Body of pancreas (tissue), 4 donors: ENCODE measurements around the gene OR2T34. TPM values are rescaled to one million over a fixed set of nuclear protein-coding genes. Genes with fewer than 3 reads are reported as not detected.
"Not testable (repeated sequence)": the region's sequence is repeated elsewhere in the genome, so short reads cannot be mapped to it uniquely, and the experiment has no call there.

Experiments
- ATAC-seq: fragments of 150-250 bp; one replicate; pipeline ENCODE4 v1.9.1; 2016
- DNase-seq, 4 donors: peaks; one replicate each; pipeline ENCODE4 v3.0.0-alpha.2; 2019
- H3K27ac ChIP-seq, 4 donors: fragments of 200-600 bp; sonication (generic); 1 replicate in 3 of 4; 2 replicates in 1 of 4; pipeline versions ENCODE4 v1.5.1 to v1.6.1; 2016 to 2019; ENCODE audit warnings: mild to moderate bottlenecking in 1 of 4, mixed read lengths in 1 of 4, moderate library complexity in 1 of 4
- H3K27me3 ChIP-seq, 2 donors: fragments of 200-600 bp; sonication (generic); one replicate each; pipeline ENCODE4 v1.6.0; 2016; ENCODE audit warnings: mild to moderate bottlenecking in 1 of 2
- H3K36me3 ChIP-seq, 2 donors: fragments of 200-600 bp; sonication (generic); replicated peaks in 1 of 2; 2 replicates each; pipeline ENCODE4 v1.5.1; 2016; ENCODE audit warnings: low read depth in 2 of 2; ENCODE audit not compliant: insufficient read depth in 1 of 2
- H3K4me1 ChIP-seq: fragments of 200-600 bp; sonication (generic); one replicate; pipeline ENCODE4 v1.6.0; 2016
- H3K4me3 ChIP-seq, 2 donors: fragments of 200-600 bp; sonication (generic); 1 replicate in 1 of 2; 2 replicates in 1 of 2; pipeline ENCODE4 v1.5.1; 2016 to 2019
- H3K9me3 ChIP-seq, 3 donors: fragments of 200-600 bp; sonication (generic); 1 replicate in 2 of 3; 2 replicates in 1 of 3; pipeline ENCODE4 v1.5.1; 2016
- CTCF ChIP-seq, 7 experiments: fragments of 450-650 bp in 4 of 7; fragments of 200-600 bp in 3 of 7; sonication (generic) in 3 of 7; IDR thresholded peaks; one replicate each; pipeline ENCODE4 v1.5.1; 2016 to 2019; ENCODE audit warnings: antibody characterized with exemption in 7 of 7
- POLR2A ChIP-seq, 3 donors: fragments of 450-650 bp; IDR thresholded peaks; one replicate each; pipeline ENCODE4 v1.6.1; 2016; ENCODE audit warnings: antibody characterized with exemption in 3 of 3, mild to moderate bottlenecking in 2 of 3
- WGBS, 2 donors: methylation state at CpG; one replicate each; pipeline ENCODE4 v1.1.5; 2017; 5-methylcytosine and 5-hydroxymethylcytosine counted together
- intact Hi-C: fragments of 100-400 bp; cut with DNase I; formaldehyde crosslinking; loops from one replicate; pipeline ENCODE4 v1.15.1; 2023
- total RNA-seq, 2 donors: library from RNA; depleted of rRNA; stranded (reverse); fragments of >200 nt; gene quantifications; one replicate each; pipeline ENCODE4 v1.1.0, GENCODE V29; 2016

The OR2T34 gene
- total RNA-seq, 2 donors from 2014 or later = not detected

- Histone ChIP-seq H3K9me3 (no peaks in the 10 kb centered on the region), H3K36me3 (no peaks in the 10 kb centered on the region), H3K27me3 (no peaks in the 10 kb centered on the region), H3K4me1 (no peaks in the 10 kb centered on the region), H3K27ac (no peak overlapping the region), H3K4me3 (no peak overlapping the region)
- intact Hi-C loops = no loop called here
- no peak for ATAC-seq
- DNase-seq = no peak
- 53 to 59% methylated on average over 3 of the region's 3 CpGs for WGBS, 2 donors
- TF ChIP-seq POLR2A (IDR thresholded peaks at IDR 0.05) = no peak
- TF ChIP-seq CTCF (IDR thresholded peaks at IDR 0.05) = no peak
Measured at GRCh38 chr1:248585266-248585665, 10.7 kb upstream of the OR2T34 start.

GRCh38 chr1:248576260-248576980 lies 1.9 kb upstream of the OR2T34 start:
- Histone ChIP-seq H3K4me3 (no peak overlapping the region), H3K36me3 (no peaks in the 10 kb centered on the region), H3K4me1 (no peaks in the 10 kb centered on the region), H3K9me3 (no peaks in the 10 kb centered on the region), H3K27me3 (no peaks in the 10 kb centered on the region), H3K27ac (no peak overlapping the region)
- DNase-seq = no peak
- ATAC-seq = no peak
- intact Hi-C loops = no loop called here
- TF ChIP-seq POLR2A (IDR thresholded peaks at IDR 0.05) = no peak
- TF ChIP-seq CTCF (IDR thresholded peaks at IDR 0.05) = no peak
- 50 to 63% methylated on average over 9 of the region's 9 CpGs for WGBS, 2 donors

DNA sequence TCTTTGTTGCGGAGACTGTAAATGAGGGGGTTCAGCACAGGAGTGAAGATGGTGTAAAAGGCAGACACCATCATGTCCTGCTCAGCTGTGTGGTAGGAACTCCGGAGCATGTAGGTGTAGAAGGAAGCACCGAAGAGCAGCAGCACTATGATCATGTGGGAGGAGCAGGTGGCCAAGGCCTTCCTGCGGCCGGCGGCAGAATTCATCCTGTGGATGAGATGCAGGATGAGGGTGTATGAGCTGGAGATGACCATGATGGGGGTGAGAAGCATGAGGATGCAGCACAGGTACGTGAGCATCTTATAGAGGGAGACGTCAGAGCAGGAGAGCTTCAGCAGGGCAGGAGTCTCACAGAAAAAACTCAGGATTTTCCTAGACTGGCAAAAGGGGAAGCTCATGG lies 701 bp downstream of the OR2T34 start:
- DNase-seq, H3K27ac ChIP-seq, ATAC-seq, H3K36me3 ChIP-seq, H3K9me3 ChIP-seq, H3K27me3 ChIP-seq, H3K4me1 ChIP-seq, intact Hi-C loops, H3K4me3 ChIP-seq: not testable (repeated sequence)
- WGBS, 2 donors = 50 to 76% methylated on average over 2 to 5 of the region's 8 CpGs

DNA sequence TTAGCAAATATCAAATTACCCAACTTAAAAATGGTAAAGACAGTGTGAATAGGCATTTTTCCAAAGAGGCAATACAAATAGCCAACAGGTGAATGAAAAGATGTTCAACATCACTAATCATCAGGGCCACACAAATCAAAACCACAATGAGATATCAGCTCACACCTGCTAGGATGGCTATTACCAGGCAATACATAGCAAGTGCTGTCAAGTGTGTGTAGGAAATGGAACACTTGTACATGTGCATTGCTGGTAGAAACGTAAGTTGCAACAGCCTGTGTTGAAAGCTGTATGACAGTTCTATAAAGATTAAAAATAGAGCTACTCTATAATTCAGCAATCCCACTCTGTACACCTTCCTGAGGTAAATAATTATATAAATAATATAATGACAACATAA lies 2.5 kb downstream of the OR2T34 start:
- H3K4me3 ChIP-seq, DNase-seq, ATAC-seq, H3K36me3 ChIP-seq, H3K4me1 ChIP-seq, H3K9me3 ChIP-seq, H3K27ac ChIP-seq, H3K27me3 ChIP-seq, intact Hi-C loops: not testable (repeated sequence)
- WGBS, 2 donors = no CpG with 5 or more reads among the region's 1 CpG

GRCh38 chr1:248570811-248571210 lies 3.7 kb downstream of the OR2T34 start:
- H3K4me3 ChIP-seq, DNase-seq, H3K36me3 ChIP-seq, H3K4me1 ChIP-seq, H3K27me3 ChIP-seq, ATAC-seq, H3K27ac ChIP-seq, H3K9me3 ChIP-seq, intact Hi-C loops: not testable (repeated sequence)
- 48 to 72% methylated on average over 3 of the region's 3 CpGs for WGBS, 2 donors

GRCh38 chr1:248569049-248569448 lies 5.5 kb downstream of the OR2T34 start:
- H3K4me3 ChIP-seq, intact Hi-C loops, H3K27me3 ChIP-seq, H3K27ac ChIP-seq, DNase-seq, ATAC-seq, H3K4me1 ChIP-seq, H3K36me3 ChIP-seq, H3K9me3 ChIP-seq: not testable (repeated sequence)
- 16 to 36% methylated on average over 2 of the region's 2 CpGs for WGBS, 2 donors

- H3K9me3 ChIP-seq, intact Hi-C loops, ATAC-seq, H3K36me3 ChIP-seq, H3K4me3 ChIP-seq, H3K4me1 ChIP-seq, H3K27me3 ChIP-seq, DNase-seq, H3K27ac ChIP-seq: not testable (repeated sequence)
- WGBS, 2 donors = 51 to 57% methylated on average over 9 to 11 of the region's 11 CpGs
Measured at GRCh38 chr1:248565530-248566373, 8.8 kb downstream of the OR2T34 start.

DNA sequence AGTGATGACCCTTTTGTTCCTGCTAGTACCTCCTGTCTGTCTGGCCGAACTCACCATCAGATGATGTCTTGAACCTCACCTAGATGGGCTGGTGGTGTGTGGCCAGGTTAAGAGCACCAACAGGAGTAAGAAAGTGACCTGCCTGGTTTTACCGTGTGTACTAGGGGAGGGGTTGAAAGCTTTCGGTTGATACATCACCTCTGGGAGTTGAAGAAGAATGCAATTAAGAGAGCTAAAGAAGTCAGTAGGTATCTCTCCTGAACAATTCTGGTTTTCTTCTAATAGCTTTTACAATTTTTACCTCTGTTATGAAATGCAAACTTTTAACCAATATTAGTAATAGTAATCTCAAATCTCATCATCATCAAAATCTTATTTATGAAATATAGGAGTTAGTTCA lies 11.9 kb downstream of the OR2T34 start, which contains the start of gene OR2T29:
TSS of gene OR2T29 (minus strand) at position 101 of the 400 bp plus-strand sequence. CDS start 3,281 bp downstream, outside the sequence.
- H3K27ac ChIP-seq, H3K9me3 ChIP-seq, H3K4me3 ChIP-seq, intact Hi-C loops, H3K4me1 ChIP-seq, DNase-seq, H3K36me3 ChIP-seq, H3K27me3 ChIP-seq, ATAC-seq: not testable (repeated sequence)
- 30 to 53% methylated on average over 1 to 2 of the region's 3 CpGs for WGBS, 2 donors

DNA sequence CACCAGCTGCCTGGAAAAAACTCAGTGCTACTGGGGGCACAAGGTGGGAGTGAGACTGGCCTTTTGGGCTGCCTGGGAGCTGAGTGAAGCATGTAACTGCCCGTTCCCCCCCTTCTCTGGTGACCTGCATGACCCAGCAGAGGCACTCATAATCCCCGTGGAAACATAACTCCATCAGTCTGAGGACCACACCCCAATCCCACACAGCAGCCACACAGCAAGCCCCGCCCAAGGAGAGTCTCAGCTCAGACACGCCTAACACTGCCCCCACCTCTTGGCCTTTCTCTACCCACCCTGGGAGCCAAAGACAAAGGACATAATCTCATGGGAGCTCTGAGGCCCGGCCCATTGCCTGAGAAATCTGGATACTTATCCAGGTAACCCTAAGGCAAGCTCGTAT lies 23.5 kb downstream of the OR2T34 start:
- H3K27ac ChIP-seq, H3K27me3 ChIP-seq, ATAC-seq, H3K4me3 ChIP-seq, DNase-seq, intact Hi-C loops, H3K4me1 ChIP-seq, H3K36me3 ChIP-seq, H3K9me3 ChIP-seq: not testable (repeated sequence)
- WGBS, 2 donors = no CpG with 5 or more reads among the region's 6 CpGs

- H3K4me1 ChIP-seq, intact Hi-C loops, H3K27me3 ChIP-seq, H3K9me3 ChIP-seq, ATAC-seq, H3K27ac ChIP-seq, H3K4me3 ChIP-seq, DNase-seq, H3K36me3 ChIP-seq: not testable (repeated sequence)
- WGBS, 2 donors = no CpG with 5 or more reads among the region's 2 CpGs
Measured at GRCh38 chr1:248547383-248547782, 27.2 kb downstream of the OR2T34 start.
